ENCODE measurements around the gene RAB21.

Gene RAB21

DNA sequence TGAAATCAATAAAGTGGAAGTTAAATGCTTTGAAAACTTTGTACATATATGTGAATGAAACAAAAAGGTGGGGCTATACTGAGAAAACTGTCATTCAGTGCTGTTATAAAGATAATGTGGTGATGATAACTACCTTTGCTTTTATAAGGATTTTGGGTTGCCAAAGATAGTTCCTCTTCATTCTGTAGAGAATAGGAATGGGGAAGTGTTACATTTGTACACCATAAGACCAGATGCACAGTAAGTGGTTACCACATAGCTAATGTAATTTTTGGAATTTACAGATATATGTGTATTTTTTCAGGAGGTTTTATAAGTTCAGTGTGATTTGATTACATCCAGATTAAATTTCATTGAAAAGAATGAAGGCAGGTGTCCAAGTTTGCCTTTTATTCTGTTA lies 18.1 kb downstream of the RAB21 start:
- H3K4me3 ChIP-seq (ENCODE audit: low read length), result no peak overlapping the region
- no peak for DNase-seq (ENCODE audit: low read depth)
- TF ChIP-seq, protein P1, sequence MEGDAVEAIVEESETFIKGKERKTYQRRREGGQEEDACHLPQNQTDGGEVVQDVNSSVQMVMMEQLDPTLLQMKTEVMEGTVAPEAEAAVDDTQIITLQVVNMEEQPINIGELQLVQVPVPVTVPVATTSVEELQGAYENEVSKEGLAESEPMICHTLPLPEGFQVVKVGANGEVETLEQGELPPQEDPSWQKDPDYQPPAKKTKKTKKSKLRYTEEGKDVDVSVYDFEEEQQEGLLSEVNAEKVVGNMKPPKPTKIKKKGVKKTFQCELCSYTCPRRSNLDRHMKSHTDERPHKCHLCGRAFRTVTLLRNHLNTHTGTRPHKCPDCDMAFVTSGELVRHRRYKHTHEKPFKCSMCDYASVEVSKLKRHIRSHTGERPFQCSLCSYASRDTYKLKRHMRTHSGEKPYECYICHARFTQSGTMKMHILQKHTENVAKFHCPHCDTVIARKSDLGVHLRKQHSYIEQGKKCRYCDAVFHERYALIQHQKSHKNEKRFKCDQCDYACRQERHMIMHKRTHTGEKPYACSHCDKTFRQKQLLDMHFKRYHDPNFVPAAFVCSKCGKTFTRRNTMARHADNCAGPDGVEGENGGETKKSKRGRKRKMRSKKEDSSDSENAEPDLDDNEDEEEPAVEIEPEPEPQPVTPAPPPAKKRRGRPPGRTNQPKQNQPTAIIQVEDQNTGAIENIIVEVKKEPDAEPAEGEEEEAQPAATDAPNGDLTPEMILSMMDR (IDR thresholded peaks at IDR 0.05; ENCODE audit: insufficient read depth, low read depth, low read length, missing control alignments), result no peak

DNA sequence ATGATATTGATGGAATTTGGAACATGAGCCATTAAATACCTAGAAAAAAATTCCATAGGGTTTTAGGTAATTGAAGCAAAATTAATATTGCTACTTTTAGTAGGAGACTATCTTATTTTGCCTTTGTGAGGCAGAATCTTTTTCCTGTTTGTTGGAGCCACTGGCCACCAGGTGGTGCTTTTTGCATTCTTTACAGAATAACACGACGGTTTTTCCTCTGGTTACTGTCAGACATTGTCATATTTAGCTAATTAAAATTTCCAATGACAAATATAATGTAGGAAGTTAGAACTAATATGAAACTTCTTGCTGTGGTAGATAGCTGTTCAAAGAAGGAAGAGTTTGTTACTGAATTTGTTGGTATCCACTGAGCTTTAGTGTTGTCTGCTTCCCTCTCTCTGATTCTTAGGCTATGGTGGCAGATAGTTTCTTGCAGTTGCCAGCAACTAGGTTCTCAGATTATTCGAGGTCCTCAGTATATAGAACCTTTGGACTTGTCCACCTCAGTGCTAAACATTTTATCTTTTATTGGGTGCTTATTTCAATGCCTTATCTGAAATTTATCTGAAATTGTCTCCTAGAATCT lies 25.7 kb downstream of the RAB21 start:
- DNase-seq (ENCODE audit: low read depth), result peak; percentile 51
- TF ChIP-seq, protein P1 (IDR thresholded peaks at IDR 0.05; ENCODE audit: insufficient read depth, low read depth, low read length, missing control alignments), result peak; percentile 73
- H3K4me3 ChIP-seq (ENCODE audit: low read length), result no peak overlapping the region

DNA sequence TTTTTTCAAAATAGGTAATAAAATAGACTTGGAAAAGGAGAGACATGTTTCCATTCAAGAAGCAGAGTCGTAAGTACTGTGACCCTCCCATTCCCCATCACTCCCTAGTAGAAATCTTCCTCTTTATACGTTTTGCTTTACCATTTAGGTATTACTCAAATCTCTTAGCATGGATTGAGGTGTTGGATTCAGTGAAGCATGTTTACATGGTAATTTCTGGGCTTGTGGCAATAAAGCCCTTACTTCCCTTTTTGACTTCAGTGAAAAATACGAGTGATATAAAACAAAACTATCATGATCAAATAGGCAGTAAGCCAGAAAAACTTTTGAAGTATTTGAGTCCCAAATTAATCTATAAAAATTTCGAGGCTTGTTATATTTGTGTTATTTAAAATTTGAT lies 27.4 kb downstream of the RAB21 start:
- no peak overlapping the region for H3K4me3 ChIP-seq (ENCODE audit: low read length)
- TF ChIP-seq, protein P1 (IDR thresholded peaks at IDR 0.05; ENCODE audit: insufficient read depth, low read depth, low read length, missing control alignments), result no peak
- DNase-seq (ENCODE audit: low read depth), result no peak

DNA sequence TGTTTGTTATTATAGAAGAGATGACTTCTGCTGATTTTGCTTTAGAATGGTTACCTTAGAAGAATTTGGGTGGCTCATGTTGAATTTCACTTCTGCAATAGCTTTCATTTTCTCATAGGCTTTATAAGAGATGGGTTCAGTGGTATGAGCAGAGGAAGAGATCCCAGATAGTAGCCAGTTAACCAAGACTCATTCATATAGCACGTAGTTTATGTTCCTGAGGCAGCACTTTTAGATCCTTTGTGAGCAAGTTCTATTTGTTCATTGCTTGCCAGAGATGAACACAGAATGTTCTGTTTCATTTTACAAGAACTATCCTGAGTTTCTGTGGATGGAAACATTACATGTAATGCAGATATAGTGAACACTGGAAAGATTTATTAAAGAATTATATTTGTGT lies 32.2 kb downstream of the RAB21 start:
- H3K4me3 ChIP-seq (ENCODE audit: low read length), result no peak overlapping the region
- TF ChIP-seq, protein P1 (IDR thresholded peaks at IDR 0.05; ENCODE audit: insufficient read depth, low read depth, low read length, missing control alignments), result no peak
- no peak for DNase-seq (ENCODE audit: low read depth)

DNA sequence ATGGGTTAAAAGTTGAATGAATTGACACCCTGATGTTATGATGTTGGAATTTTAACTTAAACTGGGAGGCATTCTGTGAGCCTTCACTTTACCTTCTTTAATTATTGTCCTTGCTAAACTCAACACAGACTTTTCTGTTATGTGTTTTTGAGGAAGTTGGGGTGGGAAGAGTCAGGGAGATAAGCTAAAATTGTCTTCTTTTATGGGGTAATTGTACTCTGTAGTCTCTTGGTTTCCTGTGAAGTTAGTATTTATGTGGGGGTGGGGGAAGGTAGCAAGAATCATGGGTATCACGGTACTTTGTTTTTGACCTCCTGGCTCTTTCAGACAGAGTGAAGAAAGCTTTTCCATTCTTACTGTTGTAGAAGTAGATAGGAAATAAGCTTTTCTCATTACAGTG lies 32.9 kb downstream of the RAB21 start:
- no peak for DNase-seq (ENCODE audit: low read depth)
- no peak overlapping the region for H3K4me3 ChIP-seq (ENCODE audit: low read length)
- TF ChIP-seq, protein P1 (IDR thresholded peaks at IDR 0.05; ENCODE audit: insufficient read depth, low read depth, low read length, missing control alignments), result no peak

DNA sequence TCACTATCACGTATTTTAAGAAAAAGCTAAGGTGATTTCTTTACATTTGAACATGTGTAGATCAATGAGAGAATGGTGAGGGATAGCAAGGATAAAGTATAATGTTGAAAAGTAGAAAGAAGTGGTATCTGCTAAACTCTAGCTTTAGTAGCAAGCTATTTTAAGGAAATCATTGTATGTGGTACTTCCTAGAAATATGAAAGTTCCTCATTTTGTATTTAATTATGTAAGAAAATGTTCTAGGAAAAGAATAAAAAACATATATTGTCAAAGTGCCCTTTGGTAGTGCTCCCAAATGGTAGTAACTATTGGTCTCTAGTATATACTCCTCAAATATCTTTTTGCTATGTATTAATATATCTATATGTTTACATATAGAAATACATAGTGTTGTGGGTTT lies 35.7 kb downstream of the RAB21 start:
- TF ChIP-seq, protein P1 (IDR thresholded peaks at IDR 0.05; ENCODE audit: insufficient read depth, low read depth, low read length, missing control alignments), result no peak
- DNase-seq (ENCODE audit: low read depth), result no peak
- H3K4me3 ChIP-seq (ENCODE audit: low read length), result no peak overlapping the region

DNA sequence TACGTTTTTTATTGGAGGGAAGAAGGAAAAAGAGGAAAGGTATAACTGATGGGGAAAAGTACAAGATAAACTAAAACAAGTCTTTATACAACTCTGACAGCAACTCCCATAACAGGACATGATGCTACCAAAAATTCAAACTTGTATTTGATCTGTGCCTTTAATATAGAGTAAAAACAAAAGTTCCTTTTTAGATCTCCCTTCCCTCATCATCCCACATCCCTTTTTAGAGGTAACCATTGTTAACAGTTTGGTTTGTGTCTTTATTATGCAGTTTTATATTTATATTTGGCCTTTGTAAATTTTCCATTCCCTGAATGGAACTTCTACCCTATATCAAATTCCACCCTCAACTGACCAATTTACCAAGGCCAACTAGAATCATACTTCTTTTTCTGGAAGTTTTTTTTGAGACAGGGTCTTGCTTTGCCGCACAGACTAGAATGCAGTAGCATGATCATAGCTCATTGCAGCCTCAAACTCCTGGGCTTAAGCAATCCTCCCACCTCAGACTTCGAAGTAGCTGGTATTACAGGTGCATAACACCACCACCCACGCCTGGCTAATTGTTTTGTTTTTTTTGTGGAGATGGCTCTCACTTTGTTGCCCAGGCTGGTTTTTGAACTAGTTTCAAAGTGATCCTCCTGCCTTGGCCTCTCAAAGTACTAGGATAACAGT lies 36.9 kb downstream of the RAB21 start:
- TF ChIP-seq, protein P1 (IDR thresholded peaks at IDR 0.05; ENCODE audit: insufficient read depth, low read depth, low read length, missing control alignments), result no peak
- no peak for DNase-seq (ENCODE audit: low read depth)
- no peak overlapping the region for H3K4me3 ChIP-seq (ENCODE audit: low read length)

All from epithelial cell of esophagus (primary cell).